HG02642 (cell line): ENCODE measurements around the gene CLMP.
"Not testable (repeated sequence)": the region's sequence is repeated elsewhere in the genome, so short reads cannot be mapped to it uniquely, and the experiment has no call there.

Source experiments
- ATAC-seq: cut with Tn5 transposase; IDR thresholded peaks from one replicate; pipeline ENCODE4 v1.9.1; 2021; ENCODE audit warnings: mild to moderate bottlenecking; ENCODE audit not compliant: unreplicated experiment, poor library complexity

Gene CLMP

DNA sequence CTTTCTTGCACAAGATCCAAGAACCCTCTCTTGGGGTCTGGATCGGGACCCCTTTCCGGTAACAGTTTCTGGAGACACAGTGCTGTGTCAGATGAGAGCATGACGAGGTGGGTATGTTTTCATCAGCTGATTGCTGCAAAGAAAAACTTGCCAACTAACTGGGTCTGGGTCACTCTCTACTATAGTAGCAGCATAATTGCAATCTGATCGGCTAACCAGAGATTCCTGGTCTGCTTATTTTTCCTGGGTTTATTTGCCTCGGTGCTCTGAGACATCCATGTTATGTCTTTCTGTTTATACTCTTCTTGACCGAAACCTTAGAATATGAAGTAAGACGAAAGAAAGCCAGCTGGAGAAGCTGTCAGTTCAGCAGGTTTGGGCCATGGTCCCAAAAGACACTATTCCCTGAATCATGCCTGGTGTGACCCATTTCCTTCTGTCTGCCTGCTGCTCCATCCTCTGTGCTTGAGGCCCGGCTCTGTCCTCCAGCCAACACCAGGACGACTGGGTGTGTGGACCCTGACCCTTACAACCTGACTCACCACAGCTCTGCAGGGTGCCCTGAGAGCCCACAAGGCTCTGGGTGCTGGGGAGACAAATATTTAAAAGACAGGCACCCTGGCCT lies 24.1 kb upstream of the CLMP start:
- no peak for ATAC-seq

DNA sequence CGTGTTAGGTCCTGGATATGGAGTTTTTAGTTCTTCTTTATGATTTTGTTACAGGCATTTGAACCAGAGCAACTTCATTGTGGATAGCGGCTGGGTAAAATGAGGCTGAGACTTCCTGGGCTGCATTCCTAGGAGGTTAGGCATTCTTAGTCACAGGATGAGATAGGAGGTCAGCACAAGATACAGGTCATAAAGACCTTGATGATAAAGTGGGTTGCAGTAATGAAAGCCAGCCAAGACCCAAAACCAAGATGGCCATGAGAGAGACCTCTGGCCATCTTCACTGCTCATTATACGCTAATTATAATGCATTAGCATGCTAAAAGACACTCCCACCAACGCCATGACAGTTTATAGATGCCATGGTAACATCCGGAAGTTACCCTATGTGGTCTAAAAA lies 23.4 kb upstream of the CLMP start:
- ATAC-seq, result no peak

DNA sequence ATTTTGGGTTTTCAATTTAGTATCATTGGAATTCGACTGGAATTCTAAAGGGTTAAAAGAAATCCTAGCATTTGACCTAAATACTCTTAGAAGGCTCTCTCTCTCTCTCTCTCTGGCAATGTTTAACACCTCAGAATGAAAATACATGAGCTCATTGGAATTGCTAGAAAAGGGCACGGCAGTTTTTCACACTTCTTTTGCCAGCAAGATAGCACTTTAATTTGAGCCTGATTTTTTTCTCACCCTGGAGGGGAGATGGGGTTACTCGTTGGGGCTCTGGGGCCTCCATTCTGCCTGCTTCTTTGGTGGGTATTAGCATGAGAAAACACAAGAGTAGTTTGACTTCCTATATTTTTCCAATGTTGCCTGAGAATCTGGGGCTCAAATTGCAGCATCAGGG lies 22.8 kb upstream of the CLMP start:
- ATAC-seq, result no peak

DNA sequence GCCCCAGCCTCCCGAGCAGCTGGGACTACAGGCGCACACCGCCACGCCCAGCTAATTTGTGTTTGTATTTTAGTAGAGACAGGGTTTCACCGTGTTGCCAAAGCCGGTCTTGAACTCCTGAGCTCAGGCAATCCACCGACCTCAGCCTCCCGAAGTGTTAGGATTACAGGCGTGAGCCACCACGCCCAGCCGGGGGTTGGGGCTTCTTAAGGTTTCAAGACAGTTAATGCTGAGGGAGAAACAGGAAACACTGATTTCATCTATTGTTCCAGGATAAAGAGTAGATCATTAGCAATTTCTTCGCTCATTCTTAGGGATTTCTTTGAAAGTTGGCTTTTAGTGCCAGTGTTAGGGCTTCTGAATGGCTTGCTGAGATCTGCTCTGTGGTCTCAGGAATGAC lies 21.2 kb upstream of the CLMP start:
- ATAC-seq, result no peak

DNA sequence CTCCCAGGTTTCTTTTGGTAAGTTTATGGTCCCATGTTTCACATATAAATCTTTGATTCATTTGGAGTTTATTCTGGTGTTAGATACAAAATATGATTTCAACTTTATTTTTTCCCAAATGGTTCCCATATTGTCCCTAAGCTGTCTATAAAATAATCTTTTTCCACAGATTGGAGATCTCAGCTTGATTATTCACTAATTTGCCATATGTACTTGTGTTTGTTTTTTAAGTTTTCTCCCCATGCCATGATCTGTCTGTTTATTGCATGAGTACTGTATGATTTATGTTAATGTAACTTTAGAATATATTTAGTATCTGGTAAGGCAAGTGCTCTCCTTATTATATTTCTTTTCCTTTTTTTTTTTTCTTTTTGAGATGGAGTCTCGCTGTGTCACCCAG lies 19.9 kb upstream of the CLMP start:
- ATAC-seq, result no peak

DNA sequence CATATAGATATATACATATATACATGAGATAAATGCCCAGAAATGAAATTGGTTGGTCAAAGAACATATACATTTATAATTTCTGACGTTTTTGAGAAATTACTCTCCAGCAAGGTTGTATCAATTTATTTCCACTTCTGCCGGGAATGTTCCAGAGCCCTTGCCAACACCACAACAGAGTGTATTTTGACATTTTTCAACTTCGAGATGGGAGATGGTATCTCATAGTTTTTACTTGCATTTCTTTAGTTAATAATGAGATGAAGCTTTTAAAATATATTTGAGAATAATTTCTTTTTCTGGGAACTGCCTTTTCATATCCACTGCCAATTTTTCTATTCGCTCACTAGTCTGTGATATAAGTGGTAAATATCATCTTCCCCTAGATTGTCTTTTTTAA lies 19.3 kb upstream of the CLMP start:
- ATAC-seq, result no peak

DNA sequence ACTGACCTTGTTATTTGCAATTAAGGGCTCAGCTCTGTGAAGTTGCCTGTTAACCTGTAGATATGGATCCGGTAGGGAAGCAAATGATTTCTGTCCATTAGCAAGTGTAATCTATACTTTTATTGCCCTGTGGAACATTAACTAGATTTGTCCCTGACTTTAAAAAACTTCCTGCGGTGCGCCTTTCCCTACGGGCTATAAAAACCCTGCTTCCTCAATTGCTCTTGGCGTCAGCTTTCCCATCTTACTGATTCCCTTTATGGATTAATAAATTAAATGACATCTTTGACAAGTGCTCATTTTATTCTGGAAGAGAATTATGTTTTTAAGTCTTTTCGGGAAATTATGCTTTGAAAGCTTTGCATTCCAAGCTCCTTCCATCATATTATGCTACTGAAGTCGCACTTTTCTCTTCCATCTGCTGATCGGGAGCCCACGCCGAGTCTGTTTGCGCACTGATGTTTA lies 18.3 kb upstream of the CLMP start:
- no peak for ATAC-seq

DNA sequence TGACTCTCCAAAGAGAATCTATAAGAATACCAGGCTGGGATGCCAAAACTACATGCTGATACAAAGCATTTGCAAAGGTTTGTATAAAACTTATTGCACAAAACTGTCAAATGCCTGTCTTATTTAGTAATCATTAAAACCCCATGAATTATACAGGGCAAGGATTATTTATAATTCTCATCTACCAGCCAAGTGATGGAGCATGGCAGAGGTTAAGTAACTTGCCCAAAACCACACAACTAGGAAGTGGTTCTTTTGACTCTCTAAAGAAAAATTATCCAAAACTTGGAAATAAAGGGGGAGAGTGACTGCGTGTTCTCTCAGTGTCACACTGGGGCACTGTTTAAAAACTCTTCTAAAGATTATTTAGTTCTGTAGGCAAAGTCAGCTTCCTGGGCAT lies 17.4 kb upstream of the CLMP start:
- no peak for ATAC-seq

DNA sequence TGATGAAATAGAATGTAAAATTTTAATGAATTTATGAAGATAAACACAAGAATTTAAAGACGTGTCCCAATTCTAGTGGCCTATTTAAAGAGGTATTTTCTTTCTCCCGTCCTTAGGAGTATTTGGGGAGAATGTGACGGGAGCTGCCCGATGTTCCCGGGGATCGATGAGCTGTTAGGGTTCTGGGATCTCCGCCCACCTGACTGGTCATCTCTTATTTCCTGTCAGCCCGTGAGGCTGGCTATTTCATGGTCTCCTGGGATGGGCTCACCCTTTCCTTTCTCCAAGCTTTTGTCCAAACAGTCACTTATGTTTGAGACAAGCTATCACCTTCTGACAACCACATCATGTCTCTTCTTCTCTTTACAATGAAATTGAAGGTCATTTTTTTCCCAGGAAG lies 16.9 kb upstream of the CLMP start:
- ATAC-seq, result no peak

DNA sequence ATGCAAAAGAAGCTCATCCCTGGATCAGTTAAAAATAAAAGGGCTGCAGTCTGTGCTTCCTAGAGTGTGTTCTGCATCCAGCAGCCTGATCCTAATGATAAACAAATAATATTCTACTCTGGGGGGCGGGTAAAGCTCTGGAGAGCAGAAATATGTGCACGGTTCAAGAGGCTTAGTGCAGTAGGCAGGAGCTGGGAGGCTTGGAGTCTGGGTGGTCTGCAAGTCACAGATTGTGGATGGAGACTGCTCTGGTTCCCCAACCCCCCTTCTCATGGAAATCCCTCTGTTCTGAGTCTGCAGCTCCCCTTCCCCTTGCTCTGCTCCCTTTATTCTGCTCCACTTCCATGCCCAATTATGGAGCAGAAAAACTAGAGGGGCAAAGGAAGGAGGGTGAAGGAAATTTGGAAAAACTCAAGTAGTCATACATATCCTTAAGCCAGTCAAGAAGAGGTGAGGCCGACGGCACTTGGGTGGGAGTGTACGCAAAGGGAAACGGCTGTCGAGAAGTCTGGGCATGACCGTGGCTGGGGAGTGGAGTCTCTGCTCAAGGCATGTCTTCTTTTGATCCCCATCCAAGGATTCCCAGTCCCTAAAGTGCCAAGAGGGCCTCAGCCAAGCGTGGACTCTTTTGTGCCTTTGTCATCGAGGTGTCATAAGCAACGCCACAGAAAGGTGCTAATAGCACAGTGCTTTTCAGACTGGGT lies 16.3 kb upstream of the CLMP start:
- ATAC-seq, result no peak

DNA sequence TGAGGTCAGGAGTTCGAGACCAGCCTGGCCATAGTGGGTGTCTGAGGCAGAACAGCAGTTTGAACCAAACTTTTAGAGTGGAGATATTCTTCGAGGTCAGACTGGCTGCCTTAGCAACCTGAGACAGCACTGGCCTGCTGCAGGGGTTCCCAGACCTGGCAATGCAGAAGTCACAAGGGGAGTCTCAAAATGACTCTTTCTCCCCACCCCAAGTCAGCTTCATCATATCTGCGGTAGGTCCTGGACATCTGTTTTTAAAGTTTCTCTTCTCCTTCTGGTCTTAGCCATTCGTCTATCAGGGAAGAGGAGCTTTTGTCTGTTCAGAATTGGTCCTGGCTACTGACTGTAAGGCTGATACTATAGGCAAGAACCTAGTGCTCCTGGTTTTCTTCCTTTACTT lies 14.5 kb upstream of the CLMP start:
- no peak for ATAC-seq

DNA sequence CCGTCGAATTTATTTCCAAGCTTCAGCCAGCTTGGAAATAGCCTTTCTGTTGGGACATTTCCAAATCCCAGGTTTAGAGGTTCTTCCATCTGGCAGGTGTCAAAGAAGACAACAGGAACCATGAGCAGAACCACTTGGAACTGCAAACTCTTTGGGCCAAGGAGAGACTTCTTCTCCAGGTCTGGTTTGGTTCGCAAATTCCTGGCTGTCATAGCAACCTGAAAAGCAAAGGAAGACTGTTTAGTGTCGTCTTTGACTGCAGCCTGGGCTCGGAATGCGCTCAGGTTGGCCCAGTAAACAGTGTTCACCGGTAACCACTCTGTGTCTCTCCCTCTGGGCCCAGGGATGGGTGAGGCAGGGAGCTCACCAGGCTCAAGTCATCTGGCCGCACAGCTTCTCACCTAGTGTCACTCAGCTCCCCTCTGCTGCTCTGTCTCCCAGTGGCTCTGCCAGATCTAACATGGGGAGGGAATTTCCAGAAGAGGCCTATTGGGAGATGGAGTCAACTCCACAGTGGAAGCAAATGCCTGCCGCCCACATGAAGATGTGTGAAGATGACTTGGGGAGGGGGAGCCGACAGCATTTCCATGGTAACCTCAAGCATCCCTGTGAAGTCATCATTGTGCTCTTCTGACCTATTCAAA lies 11.9 kb upstream of the CLMP start:
- no peak for ATAC-seq

DNA sequence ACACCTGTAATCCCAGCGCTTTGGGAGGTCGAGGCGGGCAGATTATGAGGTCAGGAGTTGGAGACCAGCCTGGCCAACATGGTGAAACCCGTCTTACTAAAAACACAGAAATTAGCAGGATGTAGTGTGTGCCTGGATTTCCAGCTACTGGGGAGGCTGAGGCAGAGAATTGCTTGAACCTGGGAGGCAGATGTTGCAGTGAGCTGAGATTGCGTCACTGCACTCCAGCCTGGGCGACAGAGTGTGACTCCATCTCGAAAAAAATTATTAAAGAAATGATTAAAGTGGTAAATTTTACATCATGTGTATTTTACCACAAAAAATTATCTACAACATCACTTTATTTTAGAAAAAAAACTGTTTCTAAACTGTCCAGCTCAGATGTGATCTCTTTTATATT lies 11.0 kb upstream of the CLMP start:
- ATAC-seq, result not testable (repeated sequence)

DNA sequence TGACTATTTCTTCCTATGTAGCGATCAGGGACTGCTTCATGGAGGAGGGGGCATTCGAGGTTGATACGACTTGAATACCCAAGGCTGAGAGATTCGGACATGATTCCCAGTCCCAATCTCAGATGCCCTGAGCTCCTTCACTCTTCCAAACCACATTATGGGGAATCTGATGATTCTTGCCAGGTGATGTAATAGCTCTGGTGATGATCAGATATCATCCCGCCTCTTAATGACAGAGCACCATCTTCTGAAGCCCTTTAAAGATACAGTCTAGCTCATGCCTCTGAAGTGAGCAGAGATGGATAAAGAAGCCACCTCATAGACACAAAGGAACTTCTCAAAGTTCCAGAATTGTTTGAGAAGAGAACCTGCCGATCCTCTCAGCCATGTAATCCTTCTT lies 8.9 kb upstream of the CLMP start:
- ATAC-seq, result no peak

DNA sequence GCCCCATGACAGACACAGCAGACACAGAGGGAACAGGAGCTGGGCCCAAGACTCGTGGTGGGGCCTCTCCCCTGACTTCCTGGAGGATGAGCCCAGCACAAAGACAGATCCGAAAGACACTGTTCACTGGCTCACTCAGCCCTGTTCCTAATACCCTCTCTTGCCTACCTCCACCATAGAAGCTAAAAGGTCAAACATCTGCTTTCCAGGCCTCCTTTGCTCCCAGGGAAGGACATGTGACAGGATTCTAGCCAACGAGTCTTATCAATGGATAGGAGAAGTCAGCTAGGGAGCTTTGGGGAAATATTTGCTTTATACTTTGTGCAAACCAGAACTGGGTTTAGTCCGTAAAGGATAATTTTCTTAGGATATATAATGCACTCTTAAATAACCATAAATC lies 8.4 kb upstream of the CLMP start:
- ATAC-seq, result no peak

DNA sequence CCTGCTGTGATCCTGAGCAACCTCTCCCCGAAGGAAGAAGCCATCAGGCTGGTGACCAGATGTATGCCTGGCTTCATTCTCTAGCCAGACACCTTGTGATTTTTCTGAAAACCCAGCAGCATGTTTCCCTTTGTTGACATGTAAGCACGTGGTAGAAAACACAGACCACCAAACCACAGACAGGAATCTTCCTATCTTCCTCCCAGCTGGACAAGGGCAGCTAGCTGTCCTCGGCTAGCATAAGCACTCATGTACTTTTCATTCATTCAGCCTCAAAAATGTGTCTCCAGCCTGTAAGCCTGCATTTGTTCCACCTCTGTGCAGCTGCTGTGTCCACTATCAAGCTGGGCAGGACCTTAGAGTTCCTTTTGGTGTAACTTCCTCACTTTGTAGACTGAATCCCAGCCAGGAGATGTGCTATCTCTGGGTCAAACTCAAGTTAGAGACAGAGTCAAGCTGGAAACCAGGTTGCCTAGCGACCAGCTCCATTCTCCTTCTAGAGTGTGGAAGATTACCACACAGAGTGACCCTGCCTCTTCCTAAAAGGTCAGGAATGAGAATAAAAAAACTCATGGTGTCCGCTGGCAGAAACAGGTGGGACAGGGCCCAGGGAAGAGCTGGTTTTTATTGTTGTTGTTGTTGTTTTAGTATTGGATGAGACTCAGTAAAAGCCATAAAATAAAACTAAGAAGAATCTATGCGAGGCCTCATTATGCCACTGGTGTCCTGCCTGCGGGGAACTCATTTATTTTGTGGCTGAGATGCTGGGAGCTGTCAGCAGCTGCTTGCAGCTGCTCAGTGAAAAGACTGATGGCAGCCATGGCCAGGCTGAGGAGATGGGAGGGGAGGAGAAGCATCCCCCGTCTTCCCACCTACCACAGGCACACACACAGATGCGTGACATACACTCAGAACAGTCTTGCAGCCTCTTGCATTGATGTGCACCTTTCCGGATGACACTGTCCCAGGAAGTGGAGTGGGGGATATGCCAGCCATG lies 7.4 kb upstream of the CLMP start:
- ATAC-seq, result no peak

DNA sequence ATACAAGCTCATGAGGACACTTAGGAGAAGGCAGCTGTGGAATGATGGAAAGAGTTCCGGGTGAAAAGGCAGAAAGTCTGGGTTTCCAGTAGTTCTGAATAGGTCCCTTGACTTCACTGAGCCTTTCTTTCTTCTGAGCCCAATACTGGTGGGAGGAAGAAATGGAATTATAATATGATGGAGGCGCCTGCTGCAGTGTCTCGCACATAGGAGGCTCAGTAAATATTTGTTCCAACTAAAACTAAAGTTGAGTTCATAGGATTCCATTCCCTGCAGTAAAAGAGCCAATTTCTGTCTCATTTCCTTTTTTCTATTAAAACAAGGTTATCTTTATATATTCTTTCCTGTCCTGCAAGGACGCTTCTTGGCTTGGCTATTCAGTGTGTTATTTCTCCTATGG lies 5.2 kb upstream of the CLMP start:
- no peak for ATAC-seq

DNA sequence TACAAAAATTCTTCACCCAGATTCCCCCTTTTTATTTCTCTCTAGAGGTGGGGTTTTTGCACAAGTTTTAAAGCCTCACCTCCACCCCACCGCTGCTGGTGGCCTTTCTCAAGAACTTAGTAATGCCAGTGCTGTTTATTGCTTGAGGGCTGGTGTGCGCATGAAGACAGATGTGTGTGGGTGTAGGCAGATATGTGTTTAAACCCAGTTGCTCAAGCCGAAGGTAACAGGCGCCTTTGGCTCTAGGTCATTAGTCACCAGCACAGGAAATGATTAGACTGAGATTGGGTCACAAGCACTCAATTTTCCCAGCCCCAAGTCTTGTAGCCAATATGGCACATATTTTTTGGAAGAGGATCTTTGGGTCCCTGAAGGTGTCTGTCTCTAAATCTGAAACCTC lies 2.7 kb upstream of the CLMP start:
- ATAC-seq, result no peak

DNA sequence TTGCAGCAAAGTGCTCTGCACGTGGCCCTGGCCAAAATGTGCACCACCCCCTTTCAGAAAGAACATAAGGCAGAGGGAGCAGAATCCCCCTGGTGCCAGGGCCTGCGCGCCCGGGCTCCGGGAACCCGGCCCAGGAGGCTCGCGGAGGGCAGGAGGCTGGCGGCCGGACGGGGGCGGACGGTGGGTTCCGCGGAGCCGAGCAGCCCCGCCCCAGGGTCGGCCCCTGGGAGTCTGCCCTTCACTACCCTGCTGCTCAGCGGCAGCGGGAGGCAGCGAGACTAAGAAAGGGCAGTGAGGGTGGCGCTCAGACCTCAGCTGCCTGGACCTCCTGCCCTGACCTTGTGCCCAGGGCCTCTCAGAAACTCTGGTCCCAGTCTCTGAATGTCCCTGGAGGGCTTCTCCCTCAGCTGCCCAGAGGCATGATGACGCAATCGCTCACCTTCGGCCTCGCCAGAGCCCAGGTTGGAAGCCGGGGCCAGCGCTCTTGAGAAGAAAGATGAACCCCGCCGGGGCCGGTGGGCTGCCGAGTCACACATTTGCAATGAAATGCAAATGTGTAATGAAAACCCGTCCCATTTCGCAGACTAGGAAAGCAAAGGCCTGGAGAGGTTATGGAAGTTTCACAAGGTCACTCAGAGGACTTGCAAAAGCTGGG lies 1.1 kb upstream of the CLMP start:
- ATAC-seq, result no peak
